C4-2B (cell line): Measurements from ENCODE around the gene TMEM59L.

Experiments used
- ZFX ChIP-seq: fragments of 450-650 bp; IDR thresholded peaks from 2 replicates; pipeline ENCODE4 v1.6.1; 2017
- TF ChIP-seq, protein P1 (sequence below): fragments of 450-650 bp; conservative IDR thresholded peaks from 2 replicates; pipeline ENCODE4 v1.5.1; 2017; ENCODE audit warnings: mild to moderate bottlenecking

DNA sequence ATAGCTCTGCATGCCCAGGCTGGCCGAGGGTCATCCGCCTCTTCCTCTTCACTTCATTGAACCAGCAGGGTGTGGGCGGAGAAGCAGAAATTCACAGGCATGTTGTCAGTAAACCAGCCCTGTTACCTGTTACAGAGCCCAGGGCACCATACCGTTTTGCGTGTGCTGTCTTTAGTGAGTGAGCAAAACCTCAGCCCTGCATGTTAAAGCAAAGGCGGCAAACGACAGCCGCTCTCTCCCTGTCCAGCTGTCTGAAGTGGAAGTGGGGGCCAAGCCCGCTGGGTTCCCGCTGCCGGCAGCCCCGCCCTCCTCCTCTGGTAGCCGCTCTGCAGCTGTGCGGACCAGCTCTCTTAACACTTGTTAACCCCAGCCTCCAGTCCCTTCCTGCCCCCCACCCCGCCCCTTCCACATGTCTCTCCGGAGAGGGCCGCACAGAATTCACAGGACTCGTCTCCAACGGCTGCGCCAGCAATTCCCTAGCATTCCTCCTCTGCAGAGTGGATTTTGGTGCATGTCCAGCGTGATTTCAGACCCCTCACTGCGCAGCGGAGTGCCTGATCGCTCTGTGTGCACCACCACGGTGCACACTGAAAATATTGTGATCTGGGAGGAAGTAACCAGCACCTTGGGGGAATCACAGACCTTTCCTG, 36.8 kb downstream of the TMEM59L start:
- TF ChIP-seq ZFX: no peak
- TF ChIP-seq, protein P1, sequence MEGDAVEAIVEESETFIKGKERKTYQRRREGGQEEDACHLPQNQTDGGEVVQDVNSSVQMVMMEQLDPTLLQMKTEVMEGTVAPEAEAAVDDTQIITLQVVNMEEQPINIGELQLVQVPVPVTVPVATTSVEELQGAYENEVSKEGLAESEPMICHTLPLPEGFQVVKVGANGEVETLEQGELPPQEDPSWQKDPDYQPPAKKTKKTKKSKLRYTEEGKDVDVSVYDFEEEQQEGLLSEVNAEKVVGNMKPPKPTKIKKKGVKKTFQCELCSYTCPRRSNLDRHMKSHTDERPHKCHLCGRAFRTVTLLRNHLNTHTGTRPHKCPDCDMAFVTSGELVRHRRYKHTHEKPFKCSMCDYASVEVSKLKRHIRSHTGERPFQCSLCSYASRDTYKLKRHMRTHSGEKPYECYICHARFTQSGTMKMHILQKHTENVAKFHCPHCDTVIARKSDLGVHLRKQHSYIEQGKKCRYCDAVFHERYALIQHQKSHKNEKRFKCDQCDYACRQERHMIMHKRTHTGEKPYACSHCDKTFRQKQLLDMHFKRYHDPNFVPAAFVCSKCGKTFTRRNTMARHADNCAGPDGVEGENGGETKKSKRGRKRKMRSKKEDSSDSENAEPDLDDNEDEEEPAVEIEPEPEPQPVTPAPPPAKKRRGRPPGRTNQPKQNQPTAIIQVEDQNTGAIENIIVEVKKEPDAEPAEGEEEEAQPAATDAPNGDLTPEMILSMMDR: no peak
